ENCODE results near the gene SEMA5B. TPM values are rescaled to one million over a fixed set of nuclear protein-coding genes. Genes with fewer than 3 reads are reported as not detected.

The SEMA5B gene
- total RNA-seq, 1 donor from 2014 or later: 61.1 TPM

DNA sequence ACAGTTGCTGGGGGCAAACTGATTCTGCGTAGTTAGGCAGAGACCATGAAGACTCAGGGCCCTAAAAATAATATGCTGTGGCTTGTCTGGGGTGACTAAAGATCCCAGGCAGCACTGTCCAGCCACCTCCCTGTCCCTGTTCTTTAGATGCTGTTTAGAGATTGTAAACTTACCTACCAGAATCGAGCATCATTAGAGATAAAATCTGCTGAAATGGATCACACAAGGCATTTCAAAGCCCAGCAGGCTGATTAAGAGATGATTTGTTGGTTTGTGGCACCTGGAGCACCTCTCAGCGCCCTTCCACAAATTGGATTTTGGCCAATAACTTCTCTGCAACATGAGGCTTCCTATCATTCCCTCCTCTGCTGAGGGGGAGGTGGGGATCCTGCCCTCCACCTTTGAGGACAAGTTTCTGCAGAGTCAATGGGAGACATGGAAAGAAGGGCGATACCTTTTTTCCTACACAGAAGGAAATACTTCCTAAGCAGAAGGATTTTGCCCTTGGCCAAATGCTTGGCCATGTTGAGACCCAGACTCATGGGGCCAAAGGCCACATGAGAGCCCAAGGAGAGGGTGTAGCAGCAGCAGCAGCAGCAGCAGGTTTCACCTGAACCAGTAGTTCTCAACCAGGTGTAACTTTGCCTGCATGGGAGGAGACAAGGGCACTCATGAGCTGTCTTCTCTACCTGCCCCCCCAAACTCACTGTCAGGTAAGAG is 37.5 kb downstream of the SEMA5B start:
- Mint-ChIP-seq H3K9me3 (ENCODE audit: unreplicated experiment) (peaks cover 29% of the 10 kb centered on the region), H3K27me3 (ENCODE audit: unreplicated experiment) (peaks cover 26% of the 10 kb centered on the region), H3K36me3 (ENCODE audit: unreplicated experiment) (no peaks in the 10 kb centered on the region), H3K4me1 (ENCODE audit: low read depth, unreplicated experiment) (peaks cover 69% of the 10 kb centered on the region), H3K27ac (ENCODE audit: unreplicated experiment) (no peak overlapping the region), H3K4me3 (ENCODE audit: unreplicated experiment) (no peak overlapping the region)
- TF ChIP-seq, protein P1, sequence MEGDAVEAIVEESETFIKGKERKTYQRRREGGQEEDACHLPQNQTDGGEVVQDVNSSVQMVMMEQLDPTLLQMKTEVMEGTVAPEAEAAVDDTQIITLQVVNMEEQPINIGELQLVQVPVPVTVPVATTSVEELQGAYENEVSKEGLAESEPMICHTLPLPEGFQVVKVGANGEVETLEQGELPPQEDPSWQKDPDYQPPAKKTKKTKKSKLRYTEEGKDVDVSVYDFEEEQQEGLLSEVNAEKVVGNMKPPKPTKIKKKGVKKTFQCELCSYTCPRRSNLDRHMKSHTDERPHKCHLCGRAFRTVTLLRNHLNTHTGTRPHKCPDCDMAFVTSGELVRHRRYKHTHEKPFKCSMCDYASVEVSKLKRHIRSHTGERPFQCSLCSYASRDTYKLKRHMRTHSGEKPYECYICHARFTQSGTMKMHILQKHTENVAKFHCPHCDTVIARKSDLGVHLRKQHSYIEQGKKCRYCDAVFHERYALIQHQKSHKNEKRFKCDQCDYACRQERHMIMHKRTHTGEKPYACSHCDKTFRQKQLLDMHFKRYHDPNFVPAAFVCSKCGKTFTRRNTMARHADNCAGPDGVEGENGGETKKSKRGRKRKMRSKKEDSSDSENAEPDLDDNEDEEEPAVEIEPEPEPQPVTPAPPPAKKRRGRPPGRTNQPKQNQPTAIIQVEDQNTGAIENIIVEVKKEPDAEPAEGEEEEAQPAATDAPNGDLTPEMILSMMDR (IDR thresholded peaks at IDR 0.05; ENCODE audit: partially characterized antibody, unreplicated experiment): no peak
- DNase-seq: no peak

DNA sequence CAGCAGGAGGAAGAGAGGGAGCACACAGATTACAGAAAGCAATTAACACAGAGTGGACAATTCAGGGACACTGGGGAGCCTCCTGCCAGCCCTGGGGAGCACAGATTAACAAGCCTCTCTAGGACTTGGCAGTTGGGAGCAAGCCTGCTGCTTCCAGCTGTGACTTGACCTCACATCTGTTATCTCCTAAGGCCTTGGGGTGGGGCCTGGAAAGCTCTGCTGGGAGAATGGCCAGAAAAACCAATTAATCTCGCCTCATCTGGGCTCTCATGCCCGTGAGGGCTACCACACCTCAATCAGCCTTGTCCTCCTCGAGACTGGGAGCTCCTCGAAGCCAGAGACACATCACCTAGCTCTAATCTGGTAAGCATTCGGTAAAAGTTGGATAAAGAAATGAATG is 39.1 kb downstream of the SEMA5B start:
- H3K4me1 Mint-ChIP-seq (ENCODE audit: low read depth, unreplicated experiment): peaks cover 74% of the 10 kb centered on the region
- H3K27me3 Mint-ChIP-seq (ENCODE audit: unreplicated experiment): peaks cover 20% of the 10 kb centered on the region
- H3K36me3 Mint-ChIP-seq (ENCODE audit: unreplicated experiment): no peaks in the 10 kb centered on the region
- H3K27ac Mint-ChIP-seq (ENCODE audit: unreplicated experiment): peak overlapping the region; percentile 71
- DNase-seq: peak; percentile 71
- H3K4me3 Mint-ChIP-seq (ENCODE audit: unreplicated experiment): peak overlapping the region; percentile 55
- TF ChIP-seq, protein P1 (IDR thresholded peaks at IDR 0.05; ENCODE audit: partially characterized antibody, unreplicated experiment): no peak
- peaks cover 26% of the 10 kb centered on the region for H3K9me3 Mint-ChIP-seq (ENCODE audit: unreplicated experiment)

GRCh38 chr3:122987736-122988319 is 39.7 kb downstream of the SEMA5B start:
- Mint-ChIP-seq H3K27me3 (ENCODE audit: unreplicated experiment) (peaks cover 24% of the 10 kb centered on the region), H3K4me3 (ENCODE audit: unreplicated experiment) (peak overlapping the region; percentile 55), H3K27ac (ENCODE audit: unreplicated experiment) (peak overlapping the region; percentile 71), H3K36me3 (ENCODE audit: unreplicated experiment) (no peaks in the 10 kb centered on the region), H3K9me3 (ENCODE audit: unreplicated experiment) (peaks cover 30% of the 10 kb centered on the region), H3K4me1 (ENCODE audit: low read depth, unreplicated experiment) (peaks cover 74% of the 10 kb centered on the region)
- TF ChIP-seq, protein P1 (IDR thresholded peaks at IDR 0.05; ENCODE audit: partially characterized antibody, unreplicated experiment): no peak
- no peak for DNase-seq

DNA sequence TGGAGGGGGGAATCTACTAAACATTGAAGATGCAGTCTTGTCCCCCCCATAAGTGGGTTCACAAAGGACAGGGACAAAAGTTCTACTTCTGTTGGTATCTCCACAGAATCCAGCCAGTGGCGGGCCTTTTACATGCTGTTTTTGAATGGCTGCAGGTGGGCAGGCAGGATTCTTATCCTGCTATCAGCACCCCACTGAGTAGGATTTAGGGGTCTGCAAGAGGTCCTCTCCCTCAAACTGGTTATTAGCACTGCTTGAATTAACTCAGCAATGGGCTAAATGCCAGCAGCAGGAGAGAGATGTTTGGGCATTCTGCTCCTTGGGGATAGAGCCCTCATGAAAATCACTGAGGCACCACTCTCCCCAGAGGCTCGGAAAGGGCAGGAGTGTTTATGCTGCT is 40.3 kb downstream of the SEMA5B start:
- Mint-ChIP-seq H3K4me3 (ENCODE audit: unreplicated experiment) (peak overlapping the region; percentile 70), H3K9me3 (ENCODE audit: unreplicated experiment) (peaks cover 31% of the 10 kb centered on the region), H3K27me3 (ENCODE audit: unreplicated experiment) (peaks cover 23% of the 10 kb centered on the region), H3K4me1 (ENCODE audit: low read depth, unreplicated experiment) (peaks cover 75% of the 10 kb centered on the region), H3K27ac (ENCODE audit: unreplicated experiment) (peak overlapping the region; percentile 22), H3K36me3 (ENCODE audit: unreplicated experiment) (no peaks in the 10 kb centered on the region)
- TF ChIP-seq, protein P1 (IDR thresholded peaks at IDR 0.05; ENCODE audit: partially characterized antibody, unreplicated experiment): no peak
- DNase-seq: no peak

DNA sequence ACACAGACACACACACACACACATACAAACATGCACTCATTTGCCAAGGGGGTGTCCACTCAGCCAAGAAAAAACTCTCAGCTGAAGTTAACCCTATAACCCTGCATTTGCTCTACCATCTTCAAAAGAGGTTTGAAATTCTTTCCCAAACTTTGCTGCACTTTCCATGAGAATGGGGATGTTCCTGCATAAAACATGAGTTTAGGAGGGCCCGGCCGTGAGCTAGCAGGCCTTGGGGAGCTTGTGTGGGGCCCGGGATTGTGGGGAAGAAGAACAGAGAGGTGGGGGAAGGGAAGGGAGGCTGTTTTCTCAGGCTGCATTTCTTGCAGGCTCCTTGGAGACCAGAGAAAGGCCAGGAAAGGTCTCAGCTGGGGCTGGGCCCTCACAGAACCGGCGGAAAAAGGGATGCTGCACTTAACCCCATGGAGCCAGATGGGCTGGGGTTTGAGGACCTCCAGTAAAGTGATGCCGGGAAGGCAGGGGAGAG is 40.8 kb downstream of the SEMA5B start:
- peak overlapping the region; percentile 70 for H3K4me3 Mint-ChIP-seq (ENCODE audit: unreplicated experiment)
- peaks cover 71% of the 10 kb centered on the region for H3K4me1 Mint-ChIP-seq (ENCODE audit: low read depth, unreplicated experiment)
- TF ChIP-seq, protein P1 (IDR thresholded peaks at IDR 0.05; ENCODE audit: partially characterized antibody, unreplicated experiment): no peak
- H3K27ac Mint-ChIP-seq (ENCODE audit: unreplicated experiment): peak overlapping the region; percentile 22
- peaks cover 28% of the 10 kb centered on the region for H3K9me3 Mint-ChIP-seq (ENCODE audit: unreplicated experiment)
- H3K36me3 Mint-ChIP-seq (ENCODE audit: unreplicated experiment): no peaks in the 10 kb centered on the region
- no peak for DNase-seq
- peaks cover 23% of the 10 kb centered on the region for H3K27me3 Mint-ChIP-seq (ENCODE audit: unreplicated experiment)

All from glutamatergic neuron (in vitro differentiated cells).